Activated CD4-positive, CD25-positive, alpha-beta regulatory T cell treated with anti-CD3 and anti-CD28 coated beads, Interleukin-2, amount 50 U/mL, for 16 hours (primary cell): ENCODE results near the gene BRAT1.
A peak's percentile ranks its signal among the peaks of the same experiment; 100 is the strongest.

ENCODE experiments used
- DNase-seq: peaks from one replicate; pipeline ENCODE4 v3.0.0-alpha.2; 2020; ENCODE audit warnings: low read depth, low spot score

The BRAT1 gene

DNA sequence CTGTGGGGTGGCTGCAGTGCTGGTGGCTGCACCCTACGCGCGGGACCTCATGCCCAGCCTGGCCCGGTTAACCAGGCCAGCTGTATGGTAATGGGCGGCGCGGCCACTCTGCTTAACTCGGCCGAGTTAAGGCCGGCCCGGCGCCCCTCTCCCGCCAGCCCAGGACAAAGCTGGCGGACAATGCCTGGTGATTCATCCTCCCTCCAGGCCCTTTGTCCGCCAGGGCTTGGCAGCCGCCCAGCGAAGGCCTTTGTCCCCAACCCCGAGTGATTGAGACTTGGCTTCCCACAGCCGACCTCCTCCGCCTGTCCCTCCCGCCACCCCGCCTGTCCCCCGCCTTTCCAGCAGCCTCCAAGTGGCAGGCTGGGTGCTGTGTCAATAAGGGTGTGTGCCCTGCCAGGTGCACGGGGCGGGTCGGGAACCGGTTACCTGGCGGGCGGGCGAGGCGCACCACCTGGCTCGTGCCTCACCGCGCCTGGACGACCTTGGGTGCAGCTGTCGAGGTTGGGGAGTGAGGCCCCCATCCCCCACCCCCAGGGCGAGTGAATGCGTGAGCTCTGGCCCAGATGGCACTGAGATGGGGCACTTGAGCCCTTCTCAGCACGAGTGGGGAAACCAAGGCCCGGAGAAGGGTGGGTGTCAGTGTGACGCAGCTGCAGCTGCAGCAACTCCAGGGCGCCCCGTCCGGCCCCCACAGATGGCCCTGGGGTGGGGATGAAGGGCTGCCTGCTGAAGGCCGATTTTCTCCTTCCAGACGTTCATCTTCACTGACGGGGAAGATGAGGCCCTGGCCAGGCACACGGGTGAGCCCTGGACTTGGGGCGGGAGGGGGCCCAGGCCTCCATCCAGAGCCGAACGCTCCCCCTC lies 31.1 kb downstream of the BRAT1 start:
- no peak for DNase-seq

DNA sequence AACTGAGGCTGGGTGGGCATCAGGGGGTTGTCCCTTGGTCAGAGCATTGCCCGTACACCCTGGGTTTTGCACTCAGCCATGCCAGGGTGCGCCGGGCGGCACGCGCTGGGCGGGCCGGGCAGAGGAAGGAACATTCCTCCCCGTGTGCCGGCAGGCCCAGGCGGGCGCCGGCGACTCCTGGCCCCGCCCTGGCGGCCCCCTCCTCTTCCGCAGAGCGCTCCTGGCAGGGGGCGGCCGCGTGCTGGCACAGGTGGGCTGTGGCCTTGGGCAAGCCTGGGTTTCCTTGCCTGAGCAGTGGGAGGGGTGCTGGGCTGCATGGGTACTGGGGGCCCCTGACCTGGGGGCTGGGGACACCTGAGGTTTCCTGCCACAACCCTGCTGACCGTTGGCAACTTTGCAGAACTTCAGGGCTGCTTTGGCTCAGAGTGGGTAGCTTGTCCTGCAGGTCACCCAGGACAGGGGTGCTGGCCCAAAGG lies 31.8 kb downstream of the BRAT1 start:
- DNase-seq, result no peak

DNA sequence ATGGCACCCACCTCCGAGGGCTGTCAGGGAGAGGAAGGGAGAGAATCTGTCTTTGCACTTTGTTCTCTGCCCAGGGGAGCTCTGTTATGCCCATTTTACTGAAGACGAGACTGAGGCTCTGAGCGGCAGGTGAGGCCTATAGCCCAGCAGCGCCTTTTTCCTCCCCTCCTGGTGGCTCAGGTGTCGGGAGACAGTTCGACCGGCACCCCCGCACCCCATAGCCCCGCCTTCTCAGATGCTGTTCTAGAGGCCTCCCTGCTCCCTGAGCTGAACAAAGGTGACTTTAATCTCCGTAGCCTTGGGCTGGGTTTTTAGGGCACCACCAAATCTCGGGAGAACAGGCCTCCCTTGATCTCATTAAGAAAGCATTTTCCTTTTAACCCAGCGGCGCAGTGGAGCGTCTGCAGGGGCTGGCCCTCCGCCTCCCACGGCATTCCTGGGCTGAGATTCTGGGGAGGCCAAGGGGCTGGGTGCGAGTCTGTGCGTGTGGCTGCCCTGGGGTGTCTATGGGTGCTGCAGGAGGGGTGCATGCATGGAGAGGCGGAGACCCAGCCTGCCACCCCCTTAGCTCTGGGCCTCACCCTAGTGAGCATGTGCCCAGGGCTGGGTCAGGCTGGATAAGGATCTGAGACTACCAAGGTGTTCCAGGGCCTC lies 32.4 kb downstream of the BRAT1 start:
- DNase-seq, result no peak

DNA sequence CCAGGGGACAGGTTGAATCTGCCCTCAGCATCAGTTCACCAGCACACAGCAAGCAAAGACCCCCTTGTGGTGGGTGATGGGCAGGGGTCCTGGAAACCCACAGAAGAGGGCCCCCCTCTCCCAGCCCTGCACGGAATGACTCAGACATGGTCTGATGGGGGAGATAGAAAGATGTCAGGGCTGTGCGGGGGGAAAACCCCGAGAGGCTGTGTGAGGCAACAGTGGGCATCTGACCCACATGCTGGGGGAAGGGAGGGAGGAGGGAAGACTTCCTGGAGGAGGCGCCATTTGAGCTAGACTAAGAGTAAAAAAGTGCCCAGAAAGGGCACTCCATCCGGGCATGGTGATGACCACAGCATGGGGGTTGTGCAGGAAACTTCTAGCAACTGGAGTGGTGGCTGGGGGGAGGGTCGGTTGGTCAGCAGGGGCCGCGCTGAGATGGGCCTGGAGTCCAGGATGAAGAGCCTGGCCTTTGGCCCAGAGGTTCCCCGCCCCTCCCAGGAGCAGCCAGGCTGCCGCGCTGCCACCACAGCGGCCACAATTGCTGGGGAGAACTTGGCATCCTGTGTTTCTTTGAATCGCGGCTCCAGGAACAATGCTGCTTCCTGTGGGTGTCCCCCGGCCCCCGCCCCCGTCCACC lies 33.3 kb downstream of the BRAT1 start:
- DNase-seq, result peak; percentile 50

DNA sequence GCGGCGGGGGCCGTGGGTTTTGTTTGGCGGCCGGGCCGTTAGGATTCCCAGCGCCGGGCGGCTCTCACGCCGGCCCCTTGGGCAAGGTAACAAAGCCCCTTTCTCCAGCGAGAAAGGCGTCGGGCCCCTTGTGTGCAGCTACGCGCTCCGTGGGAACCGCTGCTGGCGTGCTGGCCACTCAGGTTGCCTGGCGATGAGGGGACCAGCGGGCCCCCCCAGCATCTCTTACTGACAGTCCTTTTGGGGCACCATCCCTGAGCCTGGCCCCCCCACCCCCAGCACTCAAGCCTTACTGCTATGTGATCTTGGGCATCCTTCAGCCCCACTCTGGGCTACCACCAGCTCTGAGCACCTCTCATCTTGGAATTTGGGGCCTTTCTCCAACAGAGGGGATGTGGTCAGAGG lies 34.0 kb downstream of the BRAT1 start:
- DNase-seq, result no peak

- DNase-seq, result no peak
Observed at GRCh38 chr7:2520761-2521290, 34.5 kb downstream of the BRAT1 start.

DNA sequence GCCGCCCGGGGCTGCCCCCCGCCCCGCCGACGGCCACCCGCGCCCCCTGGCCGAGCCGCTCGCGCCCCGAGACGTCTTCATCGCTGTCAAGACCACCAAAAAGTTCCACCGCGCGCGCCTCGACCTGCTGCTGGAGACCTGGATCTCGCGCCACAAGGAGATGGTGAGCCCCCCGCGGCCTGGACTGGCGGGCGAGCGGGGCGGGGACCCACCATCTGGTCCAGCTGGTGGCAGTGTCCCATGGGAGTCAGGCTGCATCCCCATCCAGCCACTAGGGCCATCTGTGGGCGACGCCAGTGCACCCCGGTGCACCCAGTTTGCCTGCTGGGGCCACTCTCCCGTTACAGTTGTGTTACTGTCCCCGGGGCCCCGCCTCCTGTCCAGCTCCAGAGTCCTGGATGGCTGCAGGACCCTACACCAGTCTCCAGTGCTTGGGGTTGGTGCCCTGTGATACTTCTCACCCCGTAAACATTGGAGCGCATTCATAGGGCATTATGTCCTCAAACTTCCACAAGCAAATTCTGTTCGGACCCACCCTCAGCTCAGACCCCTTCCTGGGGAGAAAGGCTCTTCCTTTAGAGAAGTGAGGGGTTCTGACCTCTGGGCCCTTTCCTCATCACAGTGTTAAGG lies 35.1 kb downstream of the BRAT1 start:
- no peak for DNase-seq

DNA sequence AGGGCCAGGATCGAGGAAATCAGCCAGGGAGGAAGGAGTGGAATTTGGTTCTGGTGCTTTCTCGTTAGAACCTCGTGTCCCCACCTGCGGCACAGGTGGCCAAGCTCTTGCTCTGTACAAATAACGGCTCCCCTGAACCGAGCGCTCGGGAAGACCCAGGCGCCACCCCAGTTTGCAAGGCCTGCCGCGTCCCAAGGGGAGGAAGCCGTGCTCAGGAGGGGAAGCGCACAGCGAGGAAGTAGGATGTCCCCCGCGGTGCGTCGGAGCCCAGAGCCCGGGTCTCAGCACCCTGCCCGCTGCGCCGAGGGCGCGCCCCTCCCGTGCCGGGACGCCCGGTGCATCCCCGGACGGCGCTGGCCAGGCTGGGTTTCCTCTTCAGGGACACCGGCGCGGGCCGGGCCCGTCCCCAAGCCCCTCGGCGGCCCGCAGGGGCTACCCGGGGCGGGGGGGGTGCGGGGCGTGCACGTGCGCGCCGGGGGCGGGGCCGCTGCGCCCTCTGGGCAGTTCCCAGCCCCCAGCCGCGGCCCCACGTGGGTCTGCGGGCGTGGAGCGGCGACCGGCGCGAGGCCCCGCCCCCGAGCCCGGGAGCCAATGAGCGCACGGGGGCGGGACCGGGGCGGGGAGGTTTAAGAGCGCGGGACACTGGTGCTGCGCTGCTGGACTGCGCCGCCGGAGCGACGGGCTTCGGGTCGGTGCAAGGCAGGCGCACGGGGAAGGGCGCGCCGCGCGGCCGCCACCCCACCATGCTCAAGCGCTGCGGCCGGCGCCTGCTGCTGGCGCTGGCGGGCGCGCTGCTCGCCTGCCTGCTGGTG lies 36.0 kb downstream of the BRAT1 start, which contains the start of gene LFNG:
Gene LFNG (plus strand): TSS at position 656 of the 812 bp plus-strand sequence. CDS start 88 bp downstream, at position 744.
- DNase-seq, result peak; percentile 62

- no peak for DNase-seq
Observed at GRCh38 chr7:2518737-2519118, 36.6 kb downstream of the BRAT1 start.

DNA sequence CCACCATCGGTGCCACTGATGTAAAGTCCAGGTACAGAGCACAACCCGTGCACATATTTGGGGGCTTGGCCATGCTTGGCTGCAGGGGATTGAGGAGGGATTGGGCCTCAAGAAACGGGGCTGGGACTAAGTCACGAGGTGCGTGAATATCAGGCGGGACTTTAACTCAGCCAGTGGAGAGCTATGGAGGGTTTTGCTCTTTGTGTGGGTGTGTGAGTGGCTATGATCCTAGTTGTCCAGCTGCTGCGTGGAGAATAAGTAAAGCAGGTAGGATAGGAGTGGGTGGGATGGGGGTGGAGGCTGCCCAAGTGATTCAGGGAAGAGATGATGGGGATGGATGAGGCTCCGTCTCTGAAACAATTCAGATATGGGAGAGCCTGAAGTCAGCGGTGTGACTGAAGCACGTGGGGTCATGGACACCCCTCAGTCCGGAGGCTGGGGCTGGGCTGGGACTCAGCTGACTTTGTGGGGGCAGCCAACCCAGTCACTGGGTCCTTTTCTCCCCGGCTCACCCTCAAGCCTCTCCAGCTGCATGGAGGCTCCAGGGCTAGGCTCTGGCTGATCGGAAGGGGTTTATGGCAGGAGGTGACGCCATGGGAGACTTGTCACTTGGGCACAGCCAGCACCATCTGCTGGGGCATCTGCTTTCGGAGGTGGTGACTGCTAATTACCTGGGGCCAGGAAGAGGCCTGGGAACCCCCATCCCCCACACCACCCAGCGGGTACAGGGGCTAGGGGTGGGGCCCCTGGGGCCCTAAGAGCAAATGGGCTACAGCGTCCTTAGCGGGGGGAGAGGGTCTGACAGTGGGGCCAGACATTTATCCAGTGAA lies 37.4 kb downstream of the BRAT1 start:
- no peak for DNase-seq

GRCh38 chr7:2517026-2517425 lies 38.3 kb downstream of the BRAT1 start:
- DNase-seq, result no peak

GRCh38 chr7:2516194-2516555 lies 39.1 kb downstream of the BRAT1 start:
- DNase-seq, result no peak

DNA sequence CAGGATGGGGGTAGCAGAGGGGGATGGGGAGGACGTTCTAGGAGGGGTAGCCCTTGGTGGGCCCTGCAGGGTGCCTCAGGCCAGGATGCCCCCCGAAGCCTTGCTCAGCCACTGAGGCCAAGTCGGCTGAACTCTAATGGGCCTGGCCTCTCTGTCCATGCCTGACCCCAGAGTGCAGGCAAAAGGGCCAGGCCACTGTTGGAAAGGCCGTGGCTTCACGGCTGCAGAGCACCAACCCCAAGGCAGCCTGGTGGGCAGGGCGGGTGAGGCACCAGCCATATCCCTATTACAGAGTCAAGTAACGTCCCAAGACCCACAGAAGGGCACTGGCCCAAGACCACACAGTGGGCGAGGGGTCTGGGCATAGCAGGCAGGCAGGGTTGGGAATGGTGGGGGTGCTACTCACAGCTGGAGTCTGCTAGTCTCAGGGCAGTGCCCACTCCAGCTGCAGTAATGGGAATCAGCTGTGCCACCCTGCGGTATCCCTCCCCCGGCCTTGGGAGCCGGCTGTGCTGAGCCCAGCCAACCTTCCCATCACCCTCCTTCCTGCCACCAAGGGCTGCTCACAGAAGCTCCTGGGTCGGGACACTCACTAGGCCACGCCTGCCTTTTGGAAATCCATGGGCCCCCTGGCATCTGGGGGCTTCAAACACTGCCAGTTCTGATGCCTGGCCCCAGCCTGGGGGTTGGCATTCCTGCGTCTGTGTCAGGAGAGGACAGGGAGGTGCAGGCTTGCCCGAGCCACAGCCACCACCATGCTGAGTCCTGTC lies 39.7 kb downstream of the BRAT1 start:
- no peak for DNase-seq

GRCh38 chr7:2514473-2515423 lies 40.6 kb downstream of the BRAT1 start:
- DNase-seq, result no peak

- DNase-seq, result no peak
Observed at GRCh38 chr7:2513702-2514101, 41.6 kb downstream of the BRAT1 start.

DNA sequence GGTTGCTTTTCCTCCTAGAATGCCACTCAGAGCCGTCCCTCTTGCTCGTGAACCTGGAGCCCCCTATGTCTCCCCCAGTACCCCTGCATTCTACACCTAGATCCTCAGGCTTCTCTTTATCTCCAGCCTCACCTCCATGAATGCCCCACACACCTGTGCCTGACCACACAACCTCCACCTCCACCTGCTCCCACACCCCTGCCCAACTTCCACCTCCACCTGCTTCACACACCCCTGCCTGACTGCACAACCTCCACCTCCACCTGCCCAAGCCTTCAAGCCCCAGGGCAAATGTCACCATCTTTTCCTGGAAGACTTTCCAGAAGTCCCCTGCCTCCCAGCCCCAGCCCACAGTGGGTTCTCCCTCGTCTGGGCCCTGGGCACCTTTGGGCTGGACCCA lies 42.6 kb downstream of the BRAT1 start:
- DNase-seq, result no peak

DNA sequence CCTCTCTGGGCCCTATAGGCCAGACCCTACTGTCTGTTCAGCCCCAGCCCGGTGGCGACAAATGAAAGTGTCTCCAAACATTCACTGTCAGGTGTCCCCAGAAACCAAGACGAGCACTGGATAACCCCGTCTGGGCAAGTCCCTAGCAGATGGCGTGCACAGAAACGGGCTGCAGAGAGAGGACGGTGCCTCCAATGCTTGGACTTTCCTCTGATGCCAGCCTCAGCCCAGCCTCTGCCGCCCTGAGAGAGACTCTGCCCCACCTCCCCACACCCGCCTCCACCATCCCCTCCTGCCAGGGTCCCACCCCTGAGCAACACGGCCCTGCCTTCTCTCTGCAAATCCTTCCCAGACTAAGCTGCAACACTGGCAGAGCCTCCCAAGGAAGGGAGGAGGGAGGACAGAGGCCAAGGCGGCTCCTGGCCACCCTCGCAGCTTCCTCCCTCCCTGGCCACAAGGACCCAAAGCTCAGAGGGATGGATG lies 43.1 kb downstream of the BRAT1 start:
- no peak for DNase-seq

DNA sequence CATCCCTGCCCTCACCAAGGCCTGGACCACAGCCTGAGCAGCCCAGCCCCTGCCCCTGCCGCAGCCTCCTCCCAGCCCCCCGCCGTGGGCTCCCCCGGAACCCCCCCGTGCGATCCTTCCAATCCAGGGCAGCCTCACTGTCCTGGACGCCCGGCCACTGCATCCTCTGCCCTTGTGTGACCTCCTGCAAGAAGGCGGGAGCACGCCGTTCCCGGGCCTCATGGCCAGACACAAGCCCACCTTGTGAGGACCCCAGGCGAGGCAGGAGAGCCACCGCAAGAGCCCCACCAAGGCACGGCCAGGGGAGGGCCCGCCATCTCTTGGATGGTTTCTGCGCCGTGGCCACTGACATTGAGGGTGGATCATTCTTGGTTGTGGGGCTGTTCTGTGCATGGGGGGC lies 43.6 kb downstream of the BRAT1 start:
- no peak for DNase-seq
